ENCODE measurements around the gene TRIML2.

DNA sequence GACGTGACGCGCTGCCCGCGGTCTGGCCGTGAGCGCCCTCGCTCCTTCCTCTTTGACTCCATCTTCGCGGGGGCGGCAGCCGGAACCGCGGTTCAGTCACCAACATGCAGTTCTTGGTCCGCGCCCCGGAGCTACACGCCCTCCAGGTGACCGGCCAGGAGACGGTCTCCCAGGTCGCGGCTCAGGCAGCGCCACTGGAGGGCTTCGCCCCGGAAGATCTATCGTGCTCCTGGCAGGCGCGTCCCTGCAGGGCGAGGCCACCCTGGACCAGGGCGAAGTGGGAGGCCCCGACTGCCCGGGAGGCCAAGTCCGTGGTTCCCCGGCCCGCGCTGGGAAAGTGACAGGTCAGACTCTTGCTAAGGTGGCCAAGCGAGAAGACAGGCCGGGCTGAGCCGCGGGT lies 2.9 kb downstream of the TRIML2 start:
- TF ChIP-seq, protein P1, sequence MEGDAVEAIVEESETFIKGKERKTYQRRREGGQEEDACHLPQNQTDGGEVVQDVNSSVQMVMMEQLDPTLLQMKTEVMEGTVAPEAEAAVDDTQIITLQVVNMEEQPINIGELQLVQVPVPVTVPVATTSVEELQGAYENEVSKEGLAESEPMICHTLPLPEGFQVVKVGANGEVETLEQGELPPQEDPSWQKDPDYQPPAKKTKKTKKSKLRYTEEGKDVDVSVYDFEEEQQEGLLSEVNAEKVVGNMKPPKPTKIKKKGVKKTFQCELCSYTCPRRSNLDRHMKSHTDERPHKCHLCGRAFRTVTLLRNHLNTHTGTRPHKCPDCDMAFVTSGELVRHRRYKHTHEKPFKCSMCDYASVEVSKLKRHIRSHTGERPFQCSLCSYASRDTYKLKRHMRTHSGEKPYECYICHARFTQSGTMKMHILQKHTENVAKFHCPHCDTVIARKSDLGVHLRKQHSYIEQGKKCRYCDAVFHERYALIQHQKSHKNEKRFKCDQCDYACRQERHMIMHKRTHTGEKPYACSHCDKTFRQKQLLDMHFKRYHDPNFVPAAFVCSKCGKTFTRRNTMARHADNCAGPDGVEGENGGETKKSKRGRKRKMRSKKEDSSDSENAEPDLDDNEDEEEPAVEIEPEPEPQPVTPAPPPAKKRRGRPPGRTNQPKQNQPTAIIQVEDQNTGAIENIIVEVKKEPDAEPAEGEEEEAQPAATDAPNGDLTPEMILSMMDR (IDR thresholded peaks at IDR 0.05): no peak
- TF ChIP-seq POLR2A (IDR thresholded peaks at IDR 0.05) (no peak), POLR2AphosphoS5 (IDR thresholded peaks at IDR 0.05; ENCODE audit: insufficient read depth in 1 of 2, low read depth in 1 of 2) (no peak)

All from vagina (tissue), 2 donors.